NCI-H526 (cell line): ENCODE results near the gene CD7.
A peak's percentile ranks its signal among the peaks of the same experiment; 100 is the strongest.

Experiments
- DNase-seq, 2 experiments: peaks; one replicate each; lab custom pipeline; 2025; lab: John Stamatoyannopoulos, UW

The CD7 gene

GRCh38 chr17:82314727-82315605 is 2.4 kb downstream of the CD7 start:
- no peak for DNase-seq

GRCh38 chr17:82314012-82314726 is 3.2 kb downstream of the CD7 start:
- no peak for DNase-seq

GRCh38 chr17:82313195-82314011 is 4.0 kb downstream of the CD7 start:
- DNase-seq, result no peak

DNA sequence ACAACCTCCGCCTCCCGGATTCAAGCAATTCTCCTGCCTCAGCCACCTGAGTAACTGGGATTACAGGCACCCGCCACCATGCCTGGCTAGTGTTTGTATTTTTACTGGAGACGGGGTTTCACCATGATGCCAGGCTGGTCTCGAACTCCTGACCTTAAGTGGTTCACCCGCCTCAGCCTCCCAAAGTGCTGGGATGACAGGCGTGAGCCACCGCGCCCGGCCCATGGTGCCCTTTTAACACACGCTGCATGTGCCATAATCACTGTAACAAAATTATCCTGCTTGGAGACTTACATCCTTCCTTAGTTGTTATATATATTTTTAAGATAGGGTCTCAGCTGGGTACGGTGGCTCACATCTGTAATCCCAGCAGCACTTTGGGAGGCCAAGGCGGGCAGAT is 5.4 kb downstream of the CD7 start:
- no peak for DNase-seq

GRCh38 chr17:82310877-82311276 is 6.5 kb downstream of the CD7 start:
- no peak for DNase-seq

- no peak for DNase-seq
Observed at GRCh38 chr17:82309656-82310570, 7.5 kb downstream of the CD7 start.

DNA sequence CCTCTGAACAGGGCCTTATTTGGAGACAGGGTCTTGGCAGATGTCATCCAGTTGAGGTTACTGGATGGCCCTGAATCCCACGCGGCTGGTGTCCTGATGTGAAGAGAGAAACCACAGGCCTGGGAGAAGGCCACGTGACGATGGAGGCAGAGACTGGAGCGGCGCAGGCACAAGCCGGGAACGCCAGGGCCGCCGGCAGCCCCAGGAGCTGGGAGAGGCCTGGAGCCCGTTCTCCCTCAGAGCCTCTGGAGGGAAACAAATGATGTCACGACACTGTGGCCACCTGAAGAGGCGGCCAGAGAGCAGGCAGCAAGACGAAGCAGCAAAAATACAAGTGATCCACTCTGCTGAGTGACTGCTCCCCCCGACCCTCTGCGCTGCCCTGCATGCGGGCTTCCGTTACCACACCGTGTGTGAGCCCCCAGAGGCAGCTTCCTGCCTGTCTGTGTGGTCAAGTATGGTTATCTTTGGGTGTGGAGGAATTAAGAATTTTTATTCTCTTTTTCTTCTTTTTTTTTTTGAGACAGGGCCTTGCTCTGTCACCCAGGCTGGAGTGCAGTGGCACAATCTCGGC is 11.6 kb downstream of the CD7 start:
- no peak for DNase-seq

GRCh38 chr17:82304826-82305726 is 12.3 kb downstream of the CD7 start:
- no peak for DNase-seq

DNA sequence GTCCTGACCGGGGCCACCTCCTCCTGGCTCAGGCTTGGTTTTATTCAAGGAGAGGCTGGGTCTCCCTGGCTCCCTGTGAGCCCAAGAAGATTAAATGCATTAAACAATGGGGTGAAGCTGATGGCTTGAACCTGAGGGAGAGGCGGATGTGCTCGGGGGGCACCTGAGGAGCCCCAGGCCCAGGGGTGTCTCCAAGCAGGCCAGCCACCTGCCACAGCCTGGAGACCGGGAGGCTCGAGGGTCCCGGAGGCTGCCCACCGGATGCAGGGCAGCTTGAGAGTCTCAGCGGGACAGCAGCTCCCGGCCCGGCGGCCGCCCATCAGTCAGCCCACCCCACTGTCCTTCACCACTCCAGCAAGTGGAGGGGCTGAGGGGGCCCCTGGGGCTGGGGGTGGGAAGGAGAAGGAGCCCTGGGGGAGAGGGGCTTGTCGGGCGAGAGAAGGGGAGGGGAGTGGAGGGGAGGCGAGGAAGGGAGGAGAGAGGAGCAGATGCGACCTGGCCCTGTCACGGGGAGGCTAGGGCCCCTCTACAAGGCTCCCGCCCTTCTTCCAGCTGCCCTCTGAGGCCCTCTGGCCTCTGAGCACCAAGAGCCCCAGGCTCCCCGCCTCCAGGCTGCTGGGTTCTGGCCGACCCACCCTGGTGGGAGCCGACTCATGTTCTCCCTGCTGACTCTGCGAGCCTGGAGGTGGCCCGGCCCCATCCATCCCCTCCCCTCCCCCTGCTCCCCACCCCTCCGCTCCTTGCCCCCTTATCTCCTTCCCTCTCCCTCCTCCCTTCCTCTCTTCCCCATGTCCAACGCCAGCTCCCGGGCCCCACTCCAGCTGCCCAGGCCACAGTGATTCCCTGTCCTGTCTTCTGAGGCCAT is 13.2 kb downstream of the CD7 start:
- no peak for DNase-seq

- DNase-seq, result no peak
Observed at GRCh38 chr17:82302991-82303943, 14.1 kb downstream of the CD7 start.

GRCh38 chr17:82302568-82302963 is 14.8 kb downstream of the CD7 start:
- DNase-seq, result no peak

DNA sequence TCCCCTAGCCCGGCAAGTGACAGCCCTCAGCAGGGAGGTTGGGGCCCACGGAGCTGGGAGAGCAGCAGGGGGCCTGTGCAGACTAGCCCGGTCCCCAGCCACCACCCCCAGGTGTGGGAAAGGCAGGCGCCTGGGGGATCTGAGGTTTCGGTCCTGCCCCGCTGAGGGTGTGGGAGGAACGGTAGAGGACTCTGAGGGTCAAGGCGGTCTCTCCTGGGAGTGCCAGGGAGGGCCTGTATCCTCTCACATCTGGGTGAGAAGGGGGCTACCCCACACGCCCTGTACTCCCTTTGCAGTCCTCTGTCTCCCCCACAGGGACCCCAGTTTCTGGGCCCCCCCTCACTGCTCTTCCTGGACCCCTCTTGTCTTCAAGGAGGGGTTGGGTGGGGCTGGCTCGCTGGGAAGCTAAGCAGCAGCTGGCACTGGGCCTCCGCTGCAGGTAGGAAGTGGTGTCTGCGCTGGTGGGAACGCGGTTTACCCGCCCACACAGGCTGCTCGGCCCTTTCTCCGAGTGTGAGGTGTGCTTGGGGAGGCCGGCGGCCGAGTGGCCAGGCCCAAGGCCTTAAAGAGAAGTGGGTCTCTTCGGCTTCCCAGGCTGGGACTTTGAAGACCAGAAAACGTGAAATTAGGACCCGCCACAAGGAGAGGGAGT is 15.4 kb downstream of the CD7 start:
- no peak for DNase-seq

GRCh38 chr17:82301300-82301915 is 16.0 kb downstream of the CD7 start:
- DNase-seq, result no peak

DNA sequence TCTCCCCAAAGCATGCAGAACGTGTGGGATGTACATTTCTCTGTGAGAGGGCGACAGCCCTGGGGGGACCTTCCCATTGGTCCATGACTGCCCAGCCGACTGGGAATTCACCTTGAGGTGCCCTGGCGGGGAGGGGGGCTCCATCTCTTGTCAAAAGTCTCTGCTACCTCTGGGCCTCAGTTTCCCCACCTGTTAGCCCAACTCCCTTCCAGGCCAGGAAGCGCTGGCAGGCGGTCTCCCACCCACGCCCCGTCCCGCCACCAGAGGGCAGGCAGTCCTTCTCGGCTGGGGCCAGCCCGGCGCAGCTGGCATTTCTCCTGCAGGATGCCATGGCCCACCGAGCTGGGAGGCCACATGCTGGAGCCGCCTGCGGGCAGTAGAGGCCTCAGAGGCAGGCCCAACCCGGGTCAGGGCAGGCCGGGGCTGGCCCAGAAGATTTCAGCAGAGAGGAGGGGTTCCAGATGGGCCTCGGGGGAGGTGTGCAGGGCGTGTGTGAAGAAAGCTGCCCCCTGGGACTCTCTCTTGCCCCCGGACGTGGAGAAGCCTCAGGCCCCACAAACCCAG is 16.6 kb downstream of the CD7 start:
- peak; percentile 17 to 79 for DNase-seq

- DNase-seq, result no peak
Observed at GRCh38 chr17:82300228-82300627, 17.2 kb downstream of the CD7 start.

GRCh38 chr17:82299452-82299851 is 18.0 kb downstream of the CD7 start:
- no peak for DNase-seq
